Mesenchymal stem cell (in vitro differentiated cells and primary cell): ENCODE measurements around the gene PLCXD3.

Experiments used
- DNase-seq: peaks from one replicate; pipeline ENCODE4 v3.0.0-alpha.2; 2013
- H2AFZ ChIP-seq: one replicate; pipeline ENCODE4 v1.6.1; 2013; ENCODE audit warnings: low read depth, mild to moderate bottlenecking, control low read depth, inconsistent platforms, low read length, moderate library complexity
- H2AK5ac ChIP-seq: 2 replicates; pipeline ENCODE4 v1.6.1; 2013; ENCODE audit warnings: low read length, moderate library complexity, mild to moderate bottlenecking, inconsistent platforms; ENCODE audit not compliant: severe bottlenecking
- H2BK120ac ChIP-seq: one replicate; pipeline ENCODE4 v1.6.1; 2013; ENCODE audit warnings: low read depth, mild to moderate bottlenecking, inconsistent platforms, low read length, moderate library complexity
- H2BK12ac ChIP-seq, 2 experiments: one replicate each; pipeline ENCODE4 v1.6.1; 2013; ENCODE audit warnings: inconsistent platforms in 2 of 2, low read length in 2 of 2, mild to moderate bottlenecking in 2 of 2, moderate library complexity in 2 of 2, control low read depth in 1 of 2
- H2BK15ac ChIP-seq: one replicate; pipeline ENCODE4 v1.6.1; 2013; ENCODE audit warnings: mild to moderate bottlenecking, low read depth, inconsistent platforms; ENCODE audit not compliant: poor library complexity, severe bottlenecking
- H2BK5ac ChIP-seq: 2 replicates; pipeline ENCODE4 v1.6.1; 2013; ENCODE audit warnings: low read depth, mild to moderate bottlenecking, low read length, control low read depth, inconsistent platforms; ENCODE audit not compliant: poor library complexity, severe bottlenecking
- H3K14ac ChIP-seq, 2 experiments: one replicate each; pipeline ENCODE4 v1.6.1; 2013; ENCODE audit warnings: inconsistent platforms in 2 of 2, low read length in 2 of 2, control low read depth in 1 of 2, mild to moderate bottlenecking in 1 of 2, moderate library complexity in 1 of 2
- H3K18ac ChIP-seq, 2 experiments: one replicate each; pipeline ENCODE4 v1.6.1; 2013; ENCODE audit warnings: inconsistent platforms in 2 of 2, low read length in 2 of 2, control low read depth in 1 of 2, low read depth in 1 of 2, mild to moderate bottlenecking in 1 of 2
- H3K23ac ChIP-seq, 2 experiments: one replicate each; pipeline ENCODE4 v1.6.1; 2013; ENCODE audit warnings: inconsistent platforms in 2 of 2, low read length in 2 of 2, mild to moderate bottlenecking in 2 of 2, moderate library complexity in 2 of 2, control low read depth in 1 of 2
- H3K27ac ChIP-seq: 2 replicates; pipeline ENCODE4 v1.5.1; 2013; ENCODE audit warnings: mild to moderate bottlenecking, moderate library complexity, low read length, control low read depth, inconsistent platforms; ENCODE audit not compliant: poor library complexity, severe bottlenecking
- H3K27me3 ChIP-seq, 2 experiments: 2 replicates each; pipeline versions ENCODE4 v1.6.1 to v1.7.0; 2013; ENCODE audit warnings: low read length in 2 of 2, mild to moderate bottlenecking in 2 of 2, moderate library complexity in 2 of 2, control low read depth in 1 of 2, inconsistent platforms in 1 of 2; ENCODE audit not compliant: control insufficient read depth in 1 of 2, insufficient read depth in 1 of 2
- H3K36me3 ChIP-seq, 2 experiments: 2 replicates each; pipeline versions ENCODE4 v1.6.1 to v1.7.0; 2013; ENCODE audit warnings: low read length in 2 of 2, control low read depth in 1 of 2, inconsistent platforms in 1 of 2, low read depth in 1 of 2, mild to moderate bottlenecking in 1 of 2; ENCODE audit not compliant: insufficient read depth in 2 of 2, control insufficient read depth in 1 of 2
- H3K4ac ChIP-seq, 2 experiments: one replicate each; pipeline ENCODE4 v1.6.1; 2013; ENCODE audit warnings: inconsistent platforms in 2 of 2, low read length in 2 of 2, mild to moderate bottlenecking in 2 of 2, moderate library complexity in 2 of 2, control low read depth in 1 of 2, low read depth in 1 of 2
- H3K4me1 ChIP-seq: 2 replicates; pipeline ENCODE4 v1.6.1; 2013; ENCODE audit warnings: low read depth, low read length, control low read depth; ENCODE audit not compliant: control insufficient read depth, insufficient read depth
- H3K4me2 ChIP-seq: 2 replicates; pipeline ENCODE4 v1.6.1; 2013; ENCODE audit warnings: low read length, mild to moderate bottlenecking, inconsistent platforms; ENCODE audit not compliant: poor library complexity, severe bottlenecking
- H3K4me3 ChIP-seq, 2 experiments: 2 replicates each; pipeline versions ENCODE4 v1.5.1 to v1.7.0; 2013; ENCODE audit warnings: low read length in 2 of 2, mild to moderate bottlenecking in 2 of 2, control low read depth in 1 of 2, low read depth in 1 of 2; ENCODE audit not compliant: insufficient read depth in 1 of 2
- H3K79me1 ChIP-seq: replicated peaks from 2 replicates; pipeline ENCODE4 v1.6.1; 2013; ENCODE audit warnings: mild to moderate bottlenecking, control low read depth, low read length, inconsistent platforms; ENCODE audit not compliant: poor library complexity, severe bottlenecking
- H3K9ac ChIP-seq: 2 replicates; pipeline ENCODE4 v1.7.0; 2013; ENCODE audit warnings: mild to moderate bottlenecking, low read length, moderate library complexity
- H3K9me3 ChIP-seq: 2 replicates; pipeline ENCODE4 v1.7.0; 2013; ENCODE audit warnings: mild to moderate bottlenecking, low read length; ENCODE audit not compliant: control insufficient read depth
- H4K8ac ChIP-seq: one replicate; pipeline ENCODE4 v1.6.1; 2013; ENCODE audit warnings: inconsistent platforms, mild to moderate bottlenecking, low read length, moderate library complexity
- H4K91ac ChIP-seq: one replicate; pipeline ENCODE4 v1.6.1; 2013; ENCODE audit warnings: mild to moderate bottlenecking, low read length, inconsistent platforms
- WGBS: methylation state at CpG from one replicate; pipeline ENCODE4 v1.1.7; 2013; ENCODE audit warnings: mixed read lengths; 5-methylcytosine and 5-hydroxymethylcytosine counted together

The PLCXD3 gene

GRCh38 chr5:41277476-41278245 lies 232.7 kb downstream of the PLCXD3 start:
- H3K4me2 ChIP-seq, result no peak overlapping the region
- H2BK120ac ChIP-seq, result no peak overlapping the region
- H3K27me3 ChIP-seq, result no peaks in the 10 kb centered on the region
- DNase-seq, result no peak
- H4K91ac ChIP-seq, result no peak overlapping the region
- H3K27ac ChIP-seq, result no peak overlapping the region
- H3K36me3 ChIP-seq, result no peaks in the 10 kb centered on the region
- no peak overlapping the region for H4K8ac ChIP-seq
- no peak overlapping the region for H2BK5ac ChIP-seq
- no peaks in the 10 kb centered on the region for H3K4me1 ChIP-seq
- H3K79me1 ChIP-seq, result no peaks in the 10 kb centered on the region
- no peak overlapping the region for H3K4ac ChIP-seq
- no peak overlapping the region for H3K14ac ChIP-seq
- H3K9ac ChIP-seq, result no peak overlapping the region
- H3K18ac ChIP-seq, result no peak overlapping the region
- H2BK12ac ChIP-seq, result no peak overlapping the region
- 74% methylated on average over 3 of the region's 4 CpGs for WGBS
- H2AFZ ChIP-seq, result no peak overlapping the region
- H3K4me3 ChIP-seq, result no peak overlapping the region
- no peak overlapping the region for H2BK15ac ChIP-seq
- no peak overlapping the region for H2AK5ac ChIP-seq
- H3K9me3 ChIP-seq, result no peaks in the 10 kb centered on the region
- no peak overlapping the region for H3K23ac ChIP-seq

GRCh38 chr5:41275813-41276512 lies 234.4 kb downstream of the PLCXD3 start:
- H3K9me3 ChIP-seq, result no peaks in the 10 kb centered on the region
- no peak overlapping the region for H2AK5ac ChIP-seq
- no peak overlapping the region for H3K18ac ChIP-seq
- H4K91ac ChIP-seq, result no peak overlapping the region
- no peak overlapping the region for H4K8ac ChIP-seq
- H3K4me1 ChIP-seq, result no peaks in the 10 kb centered on the region
- H2BK12ac ChIP-seq, result no peak overlapping the region
- H3K4ac ChIP-seq, result no peak overlapping the region
- H3K79me1 ChIP-seq, result no peaks in the 10 kb centered on the region
- no peak overlapping the region for H3K23ac ChIP-seq
- H2AFZ ChIP-seq, result no peak overlapping the region
- 73% methylated on average over 6 of the region's 8 CpGs for WGBS
- no peak overlapping the region for H3K27ac ChIP-seq
- no peak overlapping the region for H3K9ac ChIP-seq
- no peak overlapping the region for H3K4me3 ChIP-seq
- no peaks in the 10 kb centered on the region for H3K36me3 ChIP-seq
- H2BK120ac ChIP-seq, result no peak overlapping the region
- H3K14ac ChIP-seq, result no peak overlapping the region
- H3K27me3 ChIP-seq, result no peaks in the 10 kb centered on the region
- no peak overlapping the region for H2BK15ac ChIP-seq
- H3K4me2 ChIP-seq, result no peak overlapping the region
- H2BK5ac ChIP-seq, result no peak overlapping the region
- no peak for DNase-seq

- Histone ChIP-seq H3K79me1 (no peaks in the 10 kb centered on the region), H2BK120ac (no peak overlapping the region), H4K91ac (no peak overlapping the region), H3K27me3 (no peaks in the 10 kb centered on the region), H3K14ac (no peak overlapping the region), H4K8ac (no peak overlapping the region), H2BK15ac (no peak overlapping the region), H2BK12ac (no peak overlapping the region), H3K18ac (no peak overlapping the region), H3K4me2 (no peak overlapping the region), H3K9me3 (no peaks in the 10 kb centered on the region), H3K4me1 (no peaks in the 10 kb centered on the region), H3K9ac (no peak overlapping the region), H3K23ac (no peak overlapping the region), H2BK5ac (no peak overlapping the region), H2AK5ac (no peak overlapping the region), H3K4ac (no peak overlapping the region), H3K27ac (no peak overlapping the region), H3K36me3 (no peaks in the 10 kb centered on the region), H2AFZ (no peak overlapping the region), H3K4me3 (no peak overlapping the region)
- WGBS, result 33% methylated on average over 1 of the region's 2 CpGs
- DNase-seq, result peak; percentile 36
Measured at GRCh38 chr5:41270423-41271251, 239.8 kb downstream of the PLCXD3 start.

- H2BK12ac ChIP-seq, result no peak overlapping the region
- no peak overlapping the region for H3K27ac ChIP-seq
- DNase-seq, result no peak
- H2BK120ac ChIP-seq, result no peak overlapping the region
- H2BK15ac ChIP-seq, result no peak overlapping the region
- H4K8ac ChIP-seq, result no peak overlapping the region
- H3K14ac ChIP-seq, result no peak overlapping the region
- H4K91ac ChIP-seq, result no peak overlapping the region
- H3K23ac ChIP-seq, result no peak overlapping the region
- 71% methylated on average over 1 of the region's 1 CpG for WGBS
- H2AK5ac ChIP-seq, result no peak overlapping the region
- no peaks in the 10 kb centered on the region for H3K79me1 ChIP-seq
- no peak overlapping the region for H3K9ac ChIP-seq
- H3K4me2 ChIP-seq, result no peak overlapping the region
- no peak overlapping the region for H3K4ac ChIP-seq
- H3K4me3 ChIP-seq, result no peak overlapping the region
- H2AFZ ChIP-seq, result no peak overlapping the region
- H2BK5ac ChIP-seq, result no peak overlapping the region
- no peaks in the 10 kb centered on the region for H3K27me3 ChIP-seq
- H3K36me3 ChIP-seq, result no peaks in the 10 kb centered on the region
- H3K4me1 ChIP-seq, result no peaks in the 10 kb centered on the region
- no peaks in the 10 kb centered on the region for H3K9me3 ChIP-seq
- no peak overlapping the region for H3K18ac ChIP-seq
Measured at GRCh38 chr5:41268894-41269293, 241.5 kb downstream of the PLCXD3 start.
